ENCODE measurements around the gene TTPAL.

- no peak for TF ChIP-seq ZZZ3 (IDR thresholded peaks at IDR 0.05; ENCODE audit: control insufficient read depth, insufficient read length, low read depth)
- no peak for TF ChIP-seq TCF12 (IDR thresholded peaks at IDR 0.05; ENCODE audit: low read depth, low read length)
- TF ChIP-seq ZNF274 (IDR thresholded peaks at IDR 0.05; ENCODE audit: insufficient read depth, insufficient read length), result no peak
- no peak for TF ChIP-seq KDM1A (IDR thresholded peaks at IDR 0.05; ENCODE audit: borderline replicate concordance)
- TF ChIP-seq ZBTB4 (CRISPR knock-in tag; IDR thresholded peaks at IDR 0.05), result no peak
- TF ChIP-seq POLR2A (IDR thresholded peaks at IDR 0.05; ENCODE audit: low read depth, low read length), result no peak
- TF ChIP-seq CTCF (IDR thresholded peaks at IDR 0.05 in 2 of 3, conservative IDR thresholded peaks at IDR 0.05 in 1 of 3; ENCODE audit: control insufficient read depth in 2 of 3, extremely low read depth in 1 of 3, insufficient read depth in 1 of 3, low read depth in 3 of 3, low read length in 3 of 3), result no peak
- TF ChIP-seq ZNF687 (IDR thresholded peaks at IDR 0.05), result no peak
- TF ChIP-seq NFYB (IDR thresholded peaks at IDR 0.05; ENCODE audit: insufficient read depth, low read depth, low read length), result no peak
- no peak for TF ChIP-seq SMARCA5 (IDR thresholded peaks at IDR 0.05)
- no peak for TF ChIP-seq USF2 (IDR thresholded peaks at IDR 0.05; ENCODE audit: borderline replicate concordance, low read depth, low read length)
- no peak for TF ChIP-seq STAT1 (conservative IDR thresholded peaks at IDR 0.05)
These were observed 24.5 kb downstream of the TTPAL start for GRCh38 chr20:44500221-44500620.

All from GM12878 (cell line).